Loucy (cell line): ENCODE results near the gene ALDOA.

Experiments used
- H2AFZ ChIP-seq: fragments of 200-600 bp; sonication (generic); 2 replicates; pipeline ENCODE4 v1.6.0; 2016; ENCODE audit warnings: antibody characterized with exemption, mild to moderate bottlenecking, low read length, moderate library complexity
- H3F3A ChIP-seq: fragments of 200-600 bp; 2 replicates; pipeline ENCODE4 v1.6.0; 2016; ENCODE audit warnings: antibody characterized with exemption, low read depth, mild to moderate bottlenecking
- H3K27me3 ChIP-seq: fragments of 200-600 bp; sonication (generic); 2 replicates; pipeline ENCODE4 v1.6.1; 2014; ENCODE audit warnings: low read length, mild to moderate bottlenecking; ENCODE audit not compliant: insufficient read depth, poor library complexity, severe bottlenecking
- H3K36me3 ChIP-seq: fragments of 200-600 bp; sonication (generic); 2 replicates; pipeline ENCODE4 v1.6.1; 2016; ENCODE audit warnings: low read length; ENCODE audit not compliant: insufficient read depth
- H3K4me1 ChIP-seq: fragments of 200-600 bp; sonication (generic); 2 replicates; pipeline ENCODE4 v1.5.1; 2014; ENCODE audit warnings: low read length, mild to moderate bottlenecking; ENCODE audit not compliant: insufficient read depth, poor library complexity, severe bottlenecking
- H3K4me2 ChIP-seq: fragments of 200-600 bp; sonication (generic); 2 replicates; pipeline ENCODE4 v1.6.0; 2014; ENCODE audit warnings: antibody characterized with exemption, low read length, low read depth, mild to moderate bottlenecking; ENCODE audit not compliant: poor library complexity, severe bottlenecking
- H3K4me3 ChIP-seq: fragments of 200-600 bp; sonication (generic); 2 replicates; pipeline ENCODE4 v1.5.1; 2014; ENCODE audit warnings: low read length, mild to moderate bottlenecking, mixed read lengths; ENCODE audit not compliant: poor library complexity, severe bottlenecking
- H3K79me2 ChIP-seq: fragments of 200-600 bp; sonication (generic); 2 replicates; pipeline ENCODE4 v1.6.1; 2014; ENCODE audit warnings: low read length; ENCODE audit not compliant: insufficient read depth
- H3K9ac ChIP-seq: fragments of 200-600 bp; sonication (generic); 2 replicates; pipeline ENCODE4 v1.6.0; 2014; ENCODE audit warnings: mild to moderate bottlenecking, low read depth, low read length, moderate library complexity; ENCODE audit not compliant: poor library complexity, severe bottlenecking
- H3K9me2 ChIP-seq: fragments of 200-600 bp; sonication (generic); replicated peaks from 2 replicates; pipeline ENCODE4 v1.6.1; 2016; ENCODE audit warnings: low read depth, low read length, mixed read lengths
- H3K9me3 ChIP-seq: fragments of 200-600 bp; sonication (generic); 2 replicates; pipeline ENCODE4 v1.6.1; 2014; ENCODE audit warnings: mild to moderate bottlenecking, antibody characterized with exemption, low read length, low read depth; ENCODE audit not compliant: insufficient read depth
- H4K20me1 ChIP-seq: fragments of 200-600 bp; sonication (generic); 2 replicates; pipeline ENCODE4 v1.6.0; 2014; ENCODE audit warnings: antibody characterized with exemption, low read length, mild to moderate bottlenecking; ENCODE audit not compliant: insufficient read depth, poor library complexity, severe bottlenecking
- CTCF ChIP-seq: fragments of 200-600 bp; sonication (generic); conservative IDR thresholded peaks from 2 replicates; pipeline ENCODE4 v1.5.1; 2014; ENCODE audit warnings: mild to moderate bottlenecking, antibody characterized with exemption, low read length
- EZH2phosphoT487 ChIP-seq: fragments of 200-600 bp; IDR thresholded peaks from 2 replicates; pipeline ENCODE4 v1.6.1; 2018; ENCODE audit warnings: antibody characterized with exemption, mild to moderate bottlenecking, moderate library complexity, borderline replicate concordance

Gene ALDOA

GRCh38 chr16:30094541-30095165 lies 29.1 kb downstream of the ALDOA start:
- Histone ChIP-seq H3K79me2 (no peaks in the 10 kb centered on the region), H3F3A (peaks cover 4% of the 10 kb centered on the region; the same call in 1 of the 2 replicates), H3K4me3 (no peak overlapping the region), H3K9ac (no peak overlapping the region), H4K20me1 (no peaks in the 10 kb centered on the region), H3K9me2 (no peaks in the 10 kb centered on the region), H2AFZ (no peak overlapping the region), H3K4me2 (no peak overlapping the region), H3K27me3 (no peaks in the 10 kb centered on the region), H3K4me1 (peaks cover 22% of the 10 kb centered on the region), H3K36me3 (no peaks in the 10 kb centered on the region), H3K9me3 (no peaks in the 10 kb centered on the region; the same call in 1 of the 2 replicates)
- no peak for TF ChIP-seq CTCF
- no peak for TF ChIP-seq EZH2phosphoT487

DNA sequence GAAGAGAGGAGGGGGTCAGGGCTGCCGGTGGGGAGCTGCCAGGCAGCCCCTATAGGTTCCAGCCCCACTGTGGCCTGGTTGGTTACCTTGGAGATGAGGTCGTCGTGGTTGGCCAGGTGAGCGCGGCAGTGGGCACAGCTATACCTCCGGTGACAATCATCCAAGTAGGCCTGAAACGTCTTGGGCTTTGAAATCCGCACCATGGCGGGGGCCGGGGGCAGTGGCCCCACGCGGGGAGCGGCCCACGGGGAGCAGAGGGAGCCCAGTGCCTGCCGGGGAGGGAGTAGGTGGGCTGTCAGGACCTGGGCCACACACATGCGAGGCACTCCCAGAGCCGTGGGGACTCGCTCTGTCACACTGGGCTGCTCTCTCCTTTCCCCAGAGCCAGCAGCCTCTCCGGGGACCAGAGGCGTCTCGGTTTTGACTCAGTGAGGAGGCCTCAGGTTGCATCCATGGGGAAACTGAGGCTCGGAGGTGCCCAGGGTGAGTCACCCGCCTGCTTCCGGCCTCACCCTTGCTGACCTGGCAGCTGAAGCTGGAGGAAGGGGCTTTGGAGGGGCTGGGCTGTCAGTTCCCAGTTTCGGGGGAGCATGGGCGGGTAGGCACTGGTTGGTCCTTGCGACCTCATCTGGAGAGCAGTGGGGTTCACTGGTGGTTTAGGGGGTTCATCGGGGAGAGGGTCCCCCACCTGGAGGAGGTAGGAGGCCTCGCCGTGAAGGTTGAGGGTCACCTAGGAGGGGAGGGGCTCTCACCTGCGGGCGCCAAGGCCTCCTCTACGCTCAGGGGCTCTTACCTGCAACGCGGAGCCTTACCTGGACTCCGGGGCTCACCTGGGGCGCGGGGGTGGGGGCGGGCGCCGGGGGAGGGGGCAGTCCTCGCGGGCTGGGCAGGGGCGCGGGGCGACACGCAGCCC lies 29.9 kb downstream of the ALDOA start:
- no peak overlapping the region for H3K4me2 ChIP-seq
- no peak overlapping the region for H3K9ac ChIP-seq
- no peak for TF ChIP-seq CTCF
- TF ChIP-seq EZH2phosphoT487 = no peak
- H3K36me3 ChIP-seq = no peaks in the 10 kb centered on the region
- H3F3A ChIP-seq = peaks cover 4% of the 10 kb centered on the region; the same call in 1 of the 2 replicates
- H3K4me3 ChIP-seq = no peak overlapping the region
- H3K4me1 ChIP-seq = peaks cover 15% of the 10 kb centered on the region
- no peaks in the 10 kb centered on the region for H4K20me1 ChIP-seq
- H3K9me3 ChIP-seq = no peaks in the 10 kb centered on the region; the same call in 1 of the 2 replicates
- no peaks in the 10 kb centered on the region for H3K9me2 ChIP-seq
- no peak overlapping the region for H2AFZ ChIP-seq
- no peaks in the 10 kb centered on the region for H3K79me2 ChIP-seq
- H3K27me3 ChIP-seq = no peaks in the 10 kb centered on the region

DNA sequence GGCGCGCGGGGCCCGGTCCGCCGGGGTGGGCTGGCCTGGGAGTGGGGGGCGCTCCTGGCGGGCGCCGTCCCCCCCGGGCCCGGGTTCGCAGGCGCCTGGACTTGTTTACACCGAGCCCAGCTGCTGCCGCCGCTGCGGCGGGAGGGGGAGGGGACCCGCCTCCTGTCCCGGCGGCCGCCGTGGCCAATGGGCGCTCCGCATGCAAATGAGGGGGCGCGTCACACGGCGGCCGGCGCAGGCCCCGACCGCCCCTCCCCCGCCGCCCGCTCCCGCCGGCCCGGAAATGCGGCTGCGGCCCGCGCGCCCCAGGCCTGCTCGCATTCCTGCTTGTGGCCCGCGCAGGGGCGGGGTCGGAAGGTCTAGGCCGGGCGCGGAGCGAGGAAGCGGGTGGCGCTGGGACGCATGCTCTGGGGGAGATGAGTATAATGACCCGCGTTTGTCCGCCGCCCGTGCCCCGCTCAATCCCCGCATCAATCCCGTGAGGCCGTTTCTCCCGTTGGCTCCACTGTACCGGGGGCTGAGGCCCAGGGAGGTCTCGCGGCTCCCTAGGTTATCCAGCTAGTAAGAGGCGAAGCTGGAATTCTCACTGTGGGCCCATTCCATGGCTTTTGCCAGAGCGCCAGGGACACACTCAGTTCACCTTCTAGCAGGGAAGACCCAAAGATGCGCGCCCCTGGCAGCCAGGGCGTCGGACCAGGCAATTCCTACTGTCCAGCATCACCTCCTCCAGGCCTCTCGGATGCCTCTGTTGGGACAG lies 30.7 kb downstream of the ALDOA start, which contains the start of gene YPEL3:
YPEL3 (minus strand) TSS at position 109 of the 757 bp plus-strand sequence. CDS start 731 bp downstream, outside the sequence.
- no peak within 1 kb of the TSS for H2AFZ ChIP-seq
- H3K79me2 ChIP-seq = no peaks in the 10 kb centered on the region
- no peak for TF ChIP-seq EZH2phosphoT487
- no peak within 1 kb of the TSS for H3K9ac ChIP-seq
- H3K9me3 ChIP-seq = no peaks in the 10 kb centered on the region; the same call in 1 of the 2 replicates
- H3F3A ChIP-seq = peaks cover 4% of the 10 kb centered on the region; the same call in 1 of the 2 replicates
- H3K36me3 ChIP-seq = no peaks in the 10 kb centered on the region
- H3K27me3 ChIP-seq = no peaks in the 10 kb centered on the region
- H3K4me3 ChIP-seq = no peak within 1 kb of the TSS
- H3K9me2 ChIP-seq = no peaks in the 10 kb centered on the region
- peaks cover 11% of the 10 kb centered on the region for H3K4me1 ChIP-seq
- H3K4me2 ChIP-seq = no peak within 1 kb of the TSS
- H4K20me1 ChIP-seq = no peaks in the 10 kb centered on the region
